OCI-LY7 (cell line): ENCODE measurements around the gene DENND1A. TPM values are rescaled to one million over a fixed set of nuclear protein-coding genes. Genes with fewer than 3 reads are reported as not detected.

Source experiments
- BruUV-seq: library from RNA; stranded (reverse); fragments of 400-500 nt; replicated peaks from 2 replicates; lab custom pipeline; 2021; lab: Mats Ljungman, UMichigan
- CTCF ChIA-PET: fragments of 300-600 bp; sonication (Branson Sonifier 250); formaldehyde crosslinking; loops from one replicate; lab custom pipeline; 2022; ENCODE audit warnings: antibody characterized with exemption; ENCODE audit not compliant: unreplicated experiment; lab: Charles Lee
- POLR2A ChIA-PET: fragments of 300-600 bp; sonication (Branson Sonifier 250); formaldehyde crosslinking; loops from one replicate; lab custom pipeline; 2022; ENCODE audit warnings: antibody characterized with exemption; lab: Charles Lee
- DNase-seq: peaks from one replicate; pipeline ENCODE4 v3.0.0-alpha.2; 2015; ENCODE audit warnings: low spot score
- H2AFZ ChIP-seq: fragments of 200-600 bp; sonication (generic), shearing (Covaris generic); 2 replicates; pipeline ENCODE4 v1.6.1; 2014; ENCODE audit warnings: mild to moderate bottlenecking, antibody characterized with exemption, low read length, moderate library complexity
- H3K27ac ChIP-seq: fragments of 200-600 bp; sonication (generic); 2 replicates; pipeline ENCODE4 v1.5.1; 2014; ENCODE audit warnings: mixed run types, low read depth, mild to moderate bottlenecking, moderate library complexity, low read length, inconsistent platforms; ENCODE audit not compliant: poor library complexity, severe bottlenecking
- H3K36me3 ChIP-seq: fragments of 200-600 bp; sonication (generic); 2 replicates; pipeline ENCODE4 v1.6.1; 2014; ENCODE audit warnings: mild to moderate bottlenecking, antibody characterized with exemption, low read length, moderate library complexity, mixed read lengths; ENCODE audit not compliant: insufficient read depth
- H3K4me1 ChIP-seq: fragments of 200-600 bp; sonication (generic); 2 replicates; pipeline ENCODE4 v1.5.1; 2014; ENCODE audit warnings: mild to moderate bottlenecking, low read length; ENCODE audit not compliant: insufficient read depth, poor library complexity, severe bottlenecking
- H3K4me2 ChIP-seq: fragments of 200-600 bp; sonication (generic); 2 replicates; pipeline ENCODE4 v1.6.1; 2014; ENCODE audit warnings: mild to moderate bottlenecking, low read length
- H3K4me3 ChIP-seq: fragments of 200-600 bp; sonication (generic); 2 replicates; pipeline ENCODE4 v1.5.1; 2014; ENCODE audit warnings: mild to moderate bottlenecking, low read depth, low read length; ENCODE audit not compliant: poor library complexity, severe bottlenecking
- H3K79me2 ChIP-seq: fragments of 200-600 bp; sonication (generic); 2 replicates; pipeline ENCODE4 v1.6.1; 2016; ENCODE audit warnings: low read depth, mild to moderate bottlenecking, low read length, moderate library complexity, mixed read lengths; ENCODE audit not compliant: insufficient read depth
- H3K9me2 ChIP-seq: fragments of 200-600 bp; sonication (generic); 2 replicates; pipeline ENCODE4 v1.6.1; 2016; ENCODE audit warnings: mild to moderate bottlenecking, low read length, mixed read lengths; ENCODE audit not compliant: insufficient read depth
- H3K9me3 ChIP-seq: fragments of 200-600 bp; sonication (generic); 2 replicates; pipeline ENCODE4 v1.6.1; 2014; ENCODE audit warnings: mild to moderate bottlenecking, mixed run types, low read length, mixed read lengths
- H4K20me1 ChIP-seq: fragments of 200-600 bp; sonication (generic); 2 replicates; pipeline ENCODE4 v1.6.1; 2014; ENCODE audit warnings: mild to moderate bottlenecking, antibody characterized with exemption, low read length, moderate library complexity, mixed read lengths; ENCODE audit not compliant: insufficient read depth
- CTCF ChIP-seq: fragments of 200-600 bp; sonication (generic); conservative IDR thresholded peaks from 2 replicates; pipeline ENCODE4 v1.5.1; 2014; ENCODE audit warnings: mild to moderate bottlenecking, antibody characterized with exemption, low read length, moderate library complexity, mixed read lengths
- EZH2phosphoT487 ChIP-seq: fragments of 200-600 bp; sonication (generic); IDR thresholded peaks from 2 replicates; pipeline ENCODE4 v1.6.1; 2018; ENCODE audit warnings: low read depth, borderline replicate concordance, mild to moderate bottlenecking, mixed run types, antibody characterized with exemption, low read length, moderate library complexity, mixed read lengths
- intact Hi-C: fragments of 100-400 bp; cut with micrococcal nuclease; formaldehyde crosslinking; loops from one replicate; pipeline ENCODE4 v1.10.0; 2022; ENCODE audit not compliant: unreplicated experiment
- total RNA-seq, 2 experiments: library from RNA; depleted of rRNA in 1 of 2; stranded (reverse); fragments of >200 nt in 1 of 2; shearing (Covaris generic) in 1 of 2; gene quantifications; 2 replicates each; pipeline ENCODE4 v1.2.3, GENCODE V29; 2014 to 2022

The DENND1A gene
- total RNA-seq, 2 experiments from 2014 or later: 17.9 to 36.3 TPM

- H3K79me2 ChIP-seq: no peaks in the 10 kb centered on the region
- no peaks in the 10 kb centered on the region for H4K20me1 ChIP-seq
- peaks cover 24% of the 10 kb centered on the region for H3K4me1 ChIP-seq
- H3K36me3 ChIP-seq: no peaks in the 10 kb centered on the region
- H3K9me2 ChIP-seq: no peaks in the 10 kb centered on the region
- H3K9me3 ChIP-seq: no peaks in the 10 kb centered on the region
- ChIA-PET POLR2A (interaction anchor here (0.6 to 1.4 kb wide), 4 partner anchors 9 to 363 kb away, joined by 3 to 6 read pairs (median 4); no protein-coding TSS in a partner anchor), CTCF (no interaction called here)
- intact Hi-C loops: no loop called here
- H3K27ac ChIP-seq: no peak overlapping the region
- H2AFZ ChIP-seq: no peak overlapping the region
- H3K4me2 ChIP-seq: no peak overlapping the region; the same call in 1 of the 2 replicates
- H3K4me3 ChIP-seq: no peak overlapping the region
- TF ChIP-seq EZH2phosphoT487: no peak
- no peak for TF ChIP-seq CTCF
- no TSS peak for BruUV-seq
- DNase-seq: no peak
Measured at GRCh38 chr9:123359106-123359505, 570.8 kb downstream of the DENND1A start.

- DNase-seq: no peak
- no TSS peak for BruUV-seq
- Histone ChIP-seq H3K27ac (no peak overlapping the region), H3K36me3 (no peaks in the 10 kb centered on the region), H2AFZ (no peak overlapping the region), H4K20me1 (no peaks in the 10 kb centered on the region), H3K79me2 (no peaks in the 10 kb centered on the region), H3K9me3 (no peaks in the 10 kb centered on the region), H3K4me3 (no peak overlapping the region), H3K9me2 (no peaks in the 10 kb centered on the region), H3K4me1 (peaks cover 29% of the 10 kb centered on the region), H3K4me2 (no peak overlapping the region)
- intact Hi-C loops: no loop called here
- CTCF ChIA-PET: no interaction called here
- POLR2A ChIA-PET: no interaction called here
- TF ChIP-seq EZH2phosphoT487 (no peak), CTCF (no peak)
Measured at GRCh38 chr9:123358181-123358905, 571.6 kb downstream of the DENND1A start.

- no peaks in the 10 kb centered on the region for H3K36me3 ChIP-seq
- H3K4me2 ChIP-seq: no peak overlapping the region
- BruUV-seq: no TSS peak
- TF ChIP-seq EZH2phosphoT487 (no peak), CTCF (no peak)
- H3K27ac ChIP-seq: no peak overlapping the region
- no peaks in the 10 kb centered on the region for H4K20me1 ChIP-seq
- no peak for DNase-seq
- ChIA-PET POLR2A (no interaction called here), CTCF (no interaction called here)
- no peak overlapping the region for H2AFZ ChIP-seq
- no peaks in the 10 kb centered on the region for H3K9me2 ChIP-seq
- H3K4me3 ChIP-seq: no peak overlapping the region
- H3K9me3 ChIP-seq: no peaks in the 10 kb centered on the region
- no peaks in the 10 kb centered on the region for H3K79me2 ChIP-seq
- H3K4me1 ChIP-seq: peaks cover 29% of the 10 kb centered on the region
- intact Hi-C loops: no loop called here
Measured at GRCh38 chr9:123357743-123358059, 572.2 kb downstream of the DENND1A start.
